ENCODE data around the gene CAPN6.

Gene CAPN6

GRCh38 chrX:111200327-111200726, 70.0 kb downstream of the CAPN6 start:
- no peak for DNase-seq (ENCODE audit: low spot score)

DNA sequence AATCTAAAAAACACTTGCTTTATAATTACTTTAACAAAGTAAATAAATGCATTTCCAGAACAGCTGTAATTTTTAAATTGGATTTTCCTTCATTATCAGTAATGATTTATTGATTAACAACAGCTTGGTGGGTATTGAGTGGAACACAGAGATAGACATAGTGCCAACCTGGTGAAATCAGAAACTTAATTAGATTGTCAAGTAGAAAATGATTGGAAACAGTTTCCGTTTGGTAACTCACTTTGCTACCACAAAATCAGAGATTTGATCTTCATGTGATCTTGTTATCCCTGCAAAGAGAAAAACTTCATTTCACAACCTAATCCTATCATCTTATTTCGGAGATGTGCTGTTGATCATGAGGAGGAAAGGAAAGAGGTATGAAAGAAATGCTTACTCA, 70.8 kb downstream of the CAPN6 start:
- no peak for DNase-seq (ENCODE audit: low spot score)

All from AG08395 (cell line).